ENCODE results near the gene NFIX. TPM values are rescaled to one million over a fixed set of nuclear protein-coding genes. Genes with fewer than 3 reads are reported as not detected.

Gene NFIX
- total and polyA plus RNA-seq, 2 of the 13 experiments (the other 11 are each of a cell fraction or from before 2014, with no cell fraction given): 3.4 to 5.4 TPM

- TF ChIP-seq RERE (CRISPR knock-in tag; IDR thresholded peaks at IDR 0.05; ENCODE audit: low read depth) (no peak), RARA (CRISPR knock-in tag; IDR thresholded peaks at IDR 0.05) (0 out of 2 replicates have a peak, but pooled peaks have one; percentile 11), ZNF484 (CRISPR knock-in tag; IDR thresholded peaks at IDR 0.05; ENCODE audit: borderline replicate concordance, low read depth) (no peak), JUND (CRISPR knock-in tag; IDR thresholded peaks at IDR 0.05) (no peak), MAF1 (CRISPR knock-in tag; IDR thresholded peaks at IDR 0.05; ENCODE audit: borderline replicate concordance) (no peak), ZNF441 (CRISPR knock-in tag; IDR thresholded peaks at IDR 0.05; ENCODE audit: borderline replicate concordance) (no peak), PITX1 (CRISPR knock-in tag; IDR thresholded peaks at IDR 0.05) (no peak), SUZ12 (IDR thresholded peaks at IDR 0.05; ENCODE audit: low read depth, low read length) (no peak), ZNF530 (CRISPR knock-in tag; IDR thresholded peaks at IDR 0.05; ENCODE audit: low read depth) (no peak), NFE2L2 (IDR thresholded peaks at IDR 0.05; ENCODE audit: low read length) (no peak), KLF6 (CRISPR knock-in tag; IDR thresholded peaks at IDR 0.05) (no peak), ZNF678 (CRISPR knock-in tag; IDR thresholded peaks at IDR 0.05) (no peak), ZNF276 (CRISPR knock-in tag; IDR thresholded peaks at IDR 0.05; ENCODE audit: low read depth) (no peak), TARDBP (CRISPR knock-in tag; IDR thresholded peaks at IDR 0.05) (no peak), ZNF687 (CRISPR knock-in tag; IDR thresholded peaks at IDR 0.05) (peak; percentile 5; the same call in 1 of the 2 replicates), SCMH1 (CRISPR knock-in tag; IDR thresholded peaks at IDR 0.05; ENCODE audit: borderline replicate concordance) (no peak), MED13 (CRISPR knock-in tag; IDR thresholded peaks at IDR 0.05) (no peak), ZNF350 (CRISPR knock-in tag; IDR thresholded peaks at IDR 0.05; ENCODE audit: borderline replicate concordance, low read depth) (no peak), RBFOX2 (IDR thresholded peaks at IDR 0.05; ENCODE audit: low read depth, low read length) (peak; percentile 30; the same call in 1 of the 2 replicates)
Observed at GRCh38 chr19:12953138-12953798, 42.0 kb upstream of the NFIX start (continued).
